HG03103 (cell line): ENCODE data around the gene NPSR1.
"Not testable (repeated sequence)": the region's sequence is repeated elsewhere in the genome, so short reads cannot be mapped to it uniquely, and the experiment has no call there.

Source experiments
- ATAC-seq: cut with Tn5 transposase; IDR thresholded peaks from one replicate; pipeline ENCODE4 v1.9.1; 2021; ENCODE audit warnings: low read depth; ENCODE audit not compliant: unreplicated experiment

Gene NPSR1

DNA sequence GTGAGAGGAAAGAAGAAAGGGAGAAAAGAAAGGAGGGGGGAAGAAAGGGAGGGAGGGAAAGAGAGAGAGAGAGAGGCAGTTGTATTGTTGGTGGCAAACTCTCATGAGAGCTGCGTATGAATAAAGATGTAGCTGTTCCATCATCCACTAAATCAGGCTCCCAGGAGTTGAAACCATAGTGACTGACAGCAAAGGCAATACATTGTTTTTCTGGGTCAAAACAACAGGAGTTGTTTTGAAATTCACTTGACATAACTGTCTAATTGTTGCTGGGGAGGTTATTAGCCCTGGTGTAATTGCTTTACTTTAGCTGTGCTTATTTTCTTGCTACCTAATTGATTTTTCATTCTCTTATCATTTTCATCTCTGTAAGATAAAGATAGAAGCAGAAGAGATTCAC, 173.4 kb downstream of the NPSR1 start:
- no peak for ATAC-seq

DNA sequence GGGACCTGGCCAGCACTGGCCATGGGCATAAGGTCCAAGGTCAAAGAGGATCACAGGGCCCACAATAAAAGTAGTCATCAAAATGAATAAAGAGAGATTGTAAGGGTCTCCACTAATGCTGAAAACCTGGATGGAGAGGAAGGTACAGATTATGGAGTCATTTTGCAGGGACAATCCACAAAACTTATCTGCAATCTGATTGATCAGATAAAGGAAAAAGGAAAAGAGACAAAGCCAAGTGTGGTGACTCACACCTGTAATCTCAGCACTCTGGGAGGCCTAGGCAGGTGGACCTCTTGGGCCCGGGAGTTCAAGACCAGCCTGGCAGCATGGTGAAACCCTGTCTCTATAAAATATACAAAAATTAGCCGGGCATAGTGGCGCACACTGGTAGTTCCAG, 174.0 kb downstream of the NPSR1 start:
- ATAC-seq, result no peak

DNA sequence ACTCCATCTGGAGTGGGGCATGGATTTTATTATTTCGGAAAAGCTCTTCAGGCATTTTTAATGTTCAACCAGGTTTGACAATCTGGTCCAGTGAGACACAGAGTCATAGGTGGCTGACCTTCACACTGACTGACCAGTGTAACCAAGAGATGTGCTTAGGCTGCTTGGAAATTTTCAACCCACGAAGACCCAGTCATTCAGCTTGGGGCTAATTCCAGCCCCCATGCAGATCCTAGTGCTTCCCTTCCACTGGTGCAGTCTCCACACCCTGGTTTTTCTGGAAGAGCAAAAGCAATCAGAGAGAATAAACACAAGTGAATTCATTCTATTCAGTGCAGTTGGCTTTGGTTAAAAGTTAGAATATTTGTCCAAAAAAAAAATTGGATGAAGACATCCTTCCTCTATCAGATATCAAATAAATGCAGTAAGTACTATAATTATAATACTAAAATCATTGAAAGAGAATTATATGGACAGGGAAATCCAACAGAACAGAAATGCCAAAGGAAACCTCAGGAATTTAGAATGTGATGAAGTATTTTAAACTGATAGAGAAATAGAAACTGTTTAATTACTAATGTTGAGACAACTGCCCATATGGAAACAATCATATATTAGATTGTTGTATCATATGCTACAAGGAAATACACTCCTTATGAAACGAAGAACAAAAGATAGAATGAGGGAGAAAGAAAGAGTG, 178.0 kb downstream of the NPSR1 start:
- ATAC-seq, result no peak

DNA sequence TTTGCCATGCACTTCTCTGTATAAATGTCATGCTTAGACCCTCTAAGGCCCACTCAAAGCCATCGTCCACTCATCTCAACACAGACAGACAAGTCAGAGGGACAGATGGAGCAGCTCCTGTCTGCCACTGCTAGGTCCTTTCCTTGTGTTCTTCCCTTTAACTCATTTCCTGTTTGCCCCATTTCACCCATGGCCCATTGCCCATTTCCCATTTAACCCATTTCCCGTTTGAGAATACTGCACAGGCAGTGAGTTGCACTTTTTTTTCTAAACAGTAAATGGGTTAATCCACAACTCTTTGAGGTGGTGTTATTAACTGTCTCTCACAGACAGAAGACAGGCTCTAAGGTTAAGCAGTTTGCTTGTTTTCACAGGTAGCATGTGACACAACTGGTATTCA, 179.3 kb downstream of the NPSR1 start:
- no peak for ATAC-seq

DNA sequence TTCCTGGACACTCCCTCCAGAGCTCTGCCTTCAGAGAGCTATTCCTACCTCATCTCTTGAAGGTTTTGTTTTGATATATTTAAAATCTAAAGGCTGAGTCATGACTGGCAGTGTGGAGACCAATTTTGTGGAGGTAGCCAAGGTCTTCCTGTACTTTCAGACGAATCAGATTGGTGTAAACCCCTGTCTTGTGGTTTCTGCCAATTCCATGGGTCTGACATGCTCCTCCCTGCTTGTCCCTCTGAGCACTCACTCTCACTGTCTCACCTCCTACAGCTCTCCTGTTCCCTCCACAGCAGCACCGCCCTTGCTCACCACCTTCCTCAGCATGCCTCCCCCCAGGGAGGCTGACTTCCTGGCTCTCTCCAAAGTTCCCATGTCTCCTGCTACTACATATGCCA, 179.8 kb downstream of the NPSR1 start:
- no peak for ATAC-seq

DNA sequence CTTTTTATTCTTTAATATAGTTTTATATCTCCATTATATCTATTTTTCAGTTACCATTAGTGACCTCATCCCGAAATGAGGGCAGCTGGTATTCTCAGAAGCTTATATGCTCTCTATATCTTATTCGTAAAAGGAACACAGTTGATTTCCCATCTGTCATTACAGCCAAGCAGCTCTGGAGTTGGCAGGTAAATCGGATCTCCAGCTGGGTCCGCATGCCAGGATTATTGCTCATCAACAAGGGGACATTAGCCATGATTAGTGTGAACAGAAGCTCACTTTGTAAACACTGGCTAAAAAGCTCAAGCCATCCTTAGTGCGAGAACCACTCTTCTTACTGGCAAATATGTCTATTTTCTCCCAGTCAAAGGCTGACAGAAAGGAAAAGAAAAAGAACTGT, 180.3 kb downstream of the NPSR1 start:
- ATAC-seq, result no peak

DNA sequence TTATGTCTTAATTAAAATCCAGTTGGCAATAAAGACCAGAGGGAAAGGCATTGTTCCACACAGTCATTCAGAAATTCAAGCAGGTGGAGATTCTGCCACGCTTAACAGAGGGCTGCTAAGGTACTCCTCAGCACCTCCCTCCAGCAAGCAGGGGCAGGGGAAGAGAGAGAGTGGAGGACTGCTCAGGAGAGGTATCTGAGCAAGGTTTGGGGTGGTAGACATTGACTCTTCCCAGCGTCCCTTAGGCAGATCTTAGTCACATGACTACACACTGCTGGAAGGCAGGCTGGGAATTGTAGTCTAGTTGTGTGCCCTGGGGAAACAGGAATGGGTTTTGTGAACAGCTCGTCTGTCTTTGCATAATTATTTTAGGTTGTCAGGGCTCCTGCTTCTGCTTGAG, 181.6 kb downstream of the NPSR1 start:
- ATAC-seq, result no peak

DNA sequence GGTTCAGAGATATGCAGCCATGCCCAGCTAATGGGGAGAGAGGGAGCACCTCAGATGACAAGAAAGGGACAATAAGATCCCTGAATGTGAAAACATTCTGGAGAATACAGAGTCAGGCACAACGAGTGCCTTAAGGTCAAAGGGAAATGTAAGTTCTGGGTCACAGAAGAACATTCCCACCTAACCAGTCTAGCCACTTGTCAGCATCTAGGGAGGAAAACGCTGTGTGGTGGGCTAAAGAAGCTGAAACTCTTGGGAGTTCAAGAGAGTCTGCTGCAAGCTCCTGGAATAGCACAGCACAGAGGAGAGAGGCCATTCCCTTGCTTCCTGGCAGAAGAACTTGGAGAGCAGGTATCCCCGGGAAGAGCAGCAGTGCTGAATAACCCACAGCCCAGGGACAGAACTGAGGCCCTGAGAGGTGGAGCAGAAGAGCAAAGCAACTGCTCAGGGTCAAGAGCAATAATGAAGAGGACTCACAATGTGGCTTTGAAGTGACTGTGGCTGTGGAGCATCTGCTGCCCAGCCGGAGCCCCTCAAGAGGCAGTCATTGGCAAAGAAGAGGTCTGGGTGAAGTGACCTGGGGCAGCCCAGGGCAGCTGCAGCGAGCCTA, 182.3 kb downstream of the NPSR1 start:
- no peak for ATAC-seq

DNA sequence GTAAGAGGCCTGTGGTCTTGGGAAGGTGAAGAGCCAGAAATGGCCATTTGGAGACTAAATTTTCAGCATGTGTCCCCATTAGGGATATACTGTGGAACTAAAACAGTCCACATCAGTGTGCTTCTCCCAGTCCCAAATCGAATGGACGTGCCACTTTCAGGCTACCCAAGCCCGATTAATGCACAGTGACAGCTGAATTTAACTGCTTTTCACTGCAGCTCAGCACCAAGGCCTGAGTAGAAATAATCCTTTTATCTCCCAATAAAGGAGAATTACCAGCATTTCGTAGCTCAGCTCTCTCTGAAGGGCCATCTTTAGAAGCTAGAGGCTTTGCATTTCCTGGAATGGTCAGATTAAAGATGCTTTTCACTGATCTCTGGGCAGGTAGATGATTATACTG, 183.3 kb downstream of the NPSR1 start:
- ATAC-seq, result no peak

DNA sequence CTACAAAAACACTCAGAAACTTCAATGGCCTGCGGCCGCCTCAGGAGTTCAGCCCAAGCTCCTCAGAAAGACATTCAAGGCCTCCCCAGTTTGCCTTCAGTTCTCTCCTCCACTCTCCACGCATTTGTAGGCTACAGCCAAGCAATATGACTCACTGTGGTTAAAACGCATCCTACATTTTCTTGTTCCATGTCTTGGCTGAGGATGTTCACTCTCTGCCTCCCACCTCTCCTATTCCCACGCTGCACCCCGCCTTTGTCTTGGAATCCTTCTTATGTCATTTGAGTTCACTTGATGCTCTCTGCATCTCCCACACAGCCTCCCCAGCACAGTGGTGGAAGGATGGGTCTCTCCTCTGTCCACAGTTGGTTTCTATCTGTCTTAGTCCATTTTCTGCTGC, 184.8 kb downstream of the NPSR1 start:
- ATAC-seq, result no peak

DNA sequence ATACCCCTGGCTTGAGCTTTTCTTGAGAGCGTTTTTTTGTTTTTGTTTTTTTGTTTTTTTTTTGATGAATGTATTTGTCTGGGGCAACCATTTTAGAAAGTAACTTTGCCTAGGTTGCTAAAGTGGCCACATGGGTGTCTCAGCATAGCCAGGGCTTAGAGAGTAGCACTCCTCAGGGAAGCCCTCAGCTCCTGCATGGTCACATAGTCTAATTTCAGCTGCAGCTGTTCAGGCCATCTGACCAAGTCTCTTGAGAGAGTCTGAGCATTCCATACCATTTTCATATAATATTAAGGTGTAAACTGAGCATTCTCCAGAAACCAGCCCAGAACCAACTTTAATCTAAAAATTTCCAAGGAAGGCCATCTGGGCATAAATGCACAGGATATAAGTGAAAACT, 186.4 kb downstream of the NPSR1 start:
- ATAC-seq, result no peak

DNA sequence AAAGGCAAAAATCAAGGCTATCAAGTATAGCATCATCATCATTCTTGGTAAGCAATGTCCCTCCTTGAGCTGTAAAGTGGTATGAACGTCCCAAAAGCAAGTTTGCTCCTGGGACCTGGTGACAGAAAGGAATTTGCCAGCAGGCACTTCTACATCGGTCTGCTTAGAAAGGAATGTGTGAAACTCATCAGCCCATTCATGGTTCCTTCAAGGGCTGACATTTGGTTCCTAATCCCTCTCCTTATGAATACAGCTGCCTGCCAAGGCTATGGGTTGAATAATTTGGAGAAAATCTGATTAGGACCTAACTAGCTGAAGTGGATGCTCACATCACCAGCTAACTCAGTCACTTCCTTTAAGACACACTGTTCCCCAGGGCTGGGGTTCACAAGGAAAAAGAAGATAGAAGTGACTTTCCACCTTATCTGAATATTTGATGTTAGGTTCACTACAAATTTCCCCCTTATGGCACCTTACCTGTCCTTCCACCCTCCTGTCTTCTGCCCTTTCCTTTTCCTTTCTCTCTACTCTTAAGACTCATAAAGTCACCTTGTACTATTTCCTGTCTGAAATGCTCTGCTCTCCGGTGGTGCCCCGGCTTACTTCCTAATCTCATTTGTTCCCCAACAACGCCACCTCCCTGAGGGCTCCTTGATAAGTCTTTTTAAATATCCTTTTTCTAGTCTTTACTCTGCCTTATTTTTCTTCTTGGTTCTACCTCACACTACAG, 187.1 kb downstream of the NPSR1 start:
- ATAC-seq, result no peak

DNA sequence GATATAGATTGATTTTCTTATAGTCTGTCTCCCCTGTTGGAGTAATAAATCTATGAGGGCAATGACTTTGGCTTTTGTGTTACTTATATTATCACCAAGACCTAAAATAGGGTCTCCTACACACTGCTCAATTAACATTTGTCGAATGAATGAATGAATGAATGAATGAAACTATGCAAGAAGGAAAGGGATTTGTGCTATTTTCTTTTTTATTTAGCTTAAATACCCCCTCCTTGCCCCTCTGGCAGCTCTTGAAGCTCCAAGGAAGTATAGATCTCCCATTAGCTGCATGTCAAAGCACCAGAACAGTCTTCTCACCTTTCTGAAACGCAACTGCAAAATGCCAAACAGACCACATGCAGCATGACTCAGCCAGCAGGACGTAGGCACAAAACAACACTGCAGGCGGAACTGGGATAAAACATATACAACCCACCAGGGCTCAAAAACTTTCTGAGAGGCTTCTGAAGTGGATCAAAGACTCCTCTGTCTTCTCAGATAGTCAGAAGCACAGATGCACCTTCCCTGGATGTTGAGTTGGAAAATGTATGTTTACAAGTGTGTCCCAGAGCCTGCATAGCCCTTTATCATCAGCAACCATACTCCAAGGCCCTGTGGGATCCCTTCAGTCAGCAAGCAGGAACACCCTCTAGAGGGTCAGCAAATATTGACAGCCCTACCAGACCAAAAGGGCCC, 187.8 kb downstream of the NPSR1 start:
- ATAC-seq, result no peak

DNA sequence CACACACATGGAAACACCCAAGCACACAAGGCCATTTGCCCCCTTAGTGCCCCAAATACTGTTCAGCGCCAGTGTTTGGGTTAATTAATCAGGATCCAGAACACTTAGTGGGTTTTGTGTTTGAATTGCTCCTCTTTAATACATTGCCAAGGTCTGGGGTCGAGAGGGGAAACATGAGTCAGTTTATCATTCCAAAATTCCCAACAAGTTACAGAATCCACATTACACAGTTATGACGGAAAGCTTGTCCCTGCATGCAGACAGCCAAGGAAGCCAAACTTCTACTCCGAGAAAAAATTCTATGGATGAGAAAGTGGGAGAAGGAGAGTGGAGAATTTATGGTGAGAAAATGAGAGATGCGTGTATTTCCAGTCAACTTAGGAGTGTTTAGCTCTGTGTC, 189.0 kb downstream of the NPSR1 start:
- ATAC-seq, result no peak

DNA sequence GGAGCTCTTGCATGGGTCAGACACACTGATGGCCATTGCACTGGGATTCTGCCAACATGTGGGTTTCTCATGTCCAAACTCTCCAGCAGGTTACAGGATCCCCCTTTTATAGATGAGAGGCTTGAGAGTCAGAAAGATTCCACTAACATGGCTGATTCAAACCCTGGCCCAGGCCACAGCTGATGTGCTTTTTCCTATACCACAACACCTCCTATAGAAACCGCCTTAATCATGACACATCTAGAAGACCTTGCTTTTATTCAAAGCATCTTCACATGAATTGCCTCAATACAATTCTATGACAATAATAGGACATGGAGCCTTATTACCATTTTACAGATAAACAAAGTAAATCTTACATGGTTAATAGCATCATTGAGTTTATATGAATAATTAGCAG, 190.7 kb downstream of the NPSR1 start:
- no peak for ATAC-seq

DNA sequence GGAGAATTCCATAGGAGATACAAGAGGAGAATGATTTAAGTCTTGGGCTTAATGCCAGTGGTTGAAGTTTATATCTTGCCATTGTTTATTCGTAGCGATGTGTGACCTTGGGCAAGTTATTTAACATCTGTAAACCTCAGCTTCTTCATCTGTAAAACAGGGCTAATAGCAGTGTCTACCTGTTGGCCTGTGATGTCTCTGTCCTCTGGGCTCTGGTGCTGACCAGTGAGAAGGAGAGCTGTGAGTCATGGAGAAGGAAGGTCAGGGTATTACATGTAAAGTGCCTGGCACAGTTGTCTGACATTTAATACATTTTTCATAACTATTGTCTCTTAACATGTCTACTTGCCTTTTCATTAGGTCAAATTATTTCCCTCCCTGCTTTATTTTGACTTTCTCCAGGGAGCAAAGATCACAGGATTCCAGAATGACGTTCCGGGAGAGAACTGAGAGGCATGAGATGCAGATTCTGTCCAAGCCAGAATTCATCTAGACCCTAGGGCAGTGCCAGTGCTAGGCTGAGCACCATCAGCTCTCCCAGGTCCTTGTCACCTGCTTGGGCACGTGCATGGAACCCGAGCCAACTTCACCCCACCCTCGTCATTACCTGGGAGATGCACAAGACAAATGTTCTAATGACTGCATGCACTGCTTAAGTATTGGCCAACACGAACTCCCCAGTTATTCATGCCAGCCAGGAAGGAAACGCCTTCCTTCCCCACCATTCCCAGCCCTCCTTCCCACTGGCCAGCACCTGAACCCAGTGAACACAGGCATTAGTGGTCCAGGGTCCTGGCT, 191.3 kb downstream of the NPSR1 start:
- ATAC-seq, result no peak

DNA sequence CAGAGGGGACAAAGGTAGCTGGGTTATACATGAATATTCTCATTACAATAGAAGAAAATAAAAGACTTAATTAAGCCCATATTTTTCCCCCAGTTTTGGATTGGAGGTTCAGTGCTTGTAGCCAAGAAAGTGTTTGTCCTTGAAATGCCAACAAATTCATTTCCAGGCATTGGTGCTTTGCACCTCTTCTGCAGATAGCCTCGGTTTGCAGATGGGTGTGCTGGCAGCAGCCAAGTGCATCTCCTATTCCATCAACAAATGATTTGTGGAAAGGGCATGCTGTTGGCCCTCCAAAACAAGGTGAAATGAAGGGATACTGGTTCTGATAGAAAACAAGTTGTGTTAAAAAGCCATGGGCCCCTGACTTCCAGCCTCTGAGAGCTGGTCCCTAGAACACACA, 192.0 kb downstream of the NPSR1 start:
- no peak for ATAC-seq

DNA sequence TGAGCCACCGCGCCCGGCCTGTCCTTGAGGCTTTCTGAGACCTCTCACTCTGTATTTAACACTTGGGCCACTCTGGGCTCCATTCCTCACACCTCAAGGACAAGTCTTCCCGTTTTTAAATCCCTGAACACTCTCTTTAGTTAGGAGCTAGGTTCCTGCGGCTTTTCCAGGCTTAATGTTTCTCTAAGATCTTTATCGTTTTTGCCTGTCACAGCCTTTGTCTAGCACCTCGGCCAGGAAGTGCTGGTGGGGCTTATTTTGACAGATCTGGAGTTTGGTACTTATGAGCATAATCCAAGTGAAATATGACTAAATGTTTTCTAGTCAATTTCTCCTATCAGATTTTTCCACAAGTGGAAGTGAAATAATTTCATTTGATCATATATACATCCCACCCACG, 192.7 kb downstream of the NPSR1 start:
- no peak for ATAC-seq

DNA sequence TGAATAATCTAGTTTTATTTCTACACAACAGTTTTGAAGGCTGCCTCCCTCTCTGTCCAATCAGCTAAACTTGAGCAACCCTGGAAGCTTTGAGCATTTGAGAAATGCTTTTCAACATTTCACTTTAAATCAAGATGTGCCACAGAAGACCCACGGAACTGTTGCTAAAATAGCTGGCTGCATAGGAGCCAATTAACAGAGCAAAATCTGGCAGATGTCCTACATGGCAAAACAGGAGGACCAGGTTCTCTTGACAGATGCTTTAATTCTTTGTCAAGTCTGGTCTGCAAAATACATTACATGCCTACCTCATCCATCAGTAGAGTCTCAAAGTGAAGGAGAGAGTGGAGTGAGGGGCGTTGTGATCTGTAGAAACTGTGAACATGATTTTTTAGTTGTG, 193.4 kb downstream of the NPSR1 start:
- no peak for ATAC-seq

DNA sequence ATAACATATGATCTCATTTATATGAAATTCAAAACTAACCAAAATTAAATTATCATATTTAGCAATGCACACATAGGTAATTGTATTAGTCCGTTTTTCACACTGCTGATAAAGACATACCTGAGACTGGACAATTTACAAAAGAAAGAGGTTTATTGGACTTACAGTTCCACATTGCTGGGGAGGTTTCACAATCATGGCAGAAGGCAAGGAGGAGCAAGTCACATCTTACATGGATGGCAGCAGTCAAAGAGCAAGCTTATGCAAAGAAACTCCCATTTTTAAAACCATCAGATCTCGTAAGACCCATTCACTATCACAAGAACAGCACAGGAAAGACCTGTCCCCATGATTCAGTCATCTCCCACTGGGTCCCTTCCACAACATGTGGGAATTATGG, 200.4 kb downstream of the NPSR1 start:
- ATAC-seq, result not testable (repeated sequence)

DNA sequence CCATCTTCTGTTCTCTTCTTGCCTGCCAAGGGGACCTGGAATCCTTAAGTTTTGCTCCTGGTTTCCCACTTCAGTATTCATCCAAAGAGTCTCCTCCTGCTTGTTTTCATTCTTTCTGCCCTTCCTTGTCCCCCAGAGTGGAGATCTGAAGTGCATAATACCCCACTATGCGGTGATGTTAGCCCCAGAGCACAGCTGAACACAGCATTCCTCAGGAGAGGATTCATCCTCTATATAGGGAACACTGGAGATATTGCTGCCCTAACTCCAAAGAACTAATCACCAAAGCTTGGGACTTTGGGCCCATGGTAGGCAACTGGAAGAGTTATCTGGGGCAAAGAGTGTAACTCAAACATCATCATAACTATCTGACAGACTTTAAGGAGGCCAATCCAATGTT, 201.3 kb downstream of the NPSR1 start:
- ATAC-seq, result not testable (repeated sequence)
